Gastrocnemius medialis (tissue), 4 donors: ENCODE results near the gene DAAM1.

Experiments used
- POLR2A ChIP-seq, 2 donors: fragments of 450-650 bp; IDR thresholded peaks; one replicate each; pipeline ENCODE4 v1.6.1; 2017; ENCODE audit warnings: antibody characterized with exemption in 2 of 2, mild to moderate bottlenecking in 2 of 2, moderate library complexity in 2 of 2
- TF ChIP-seq, protein P1 (sequence below), 5 experiments: fragments of 450-650 bp in 3 of 5; fragments of 200-600 bp in 2 of 5; sonication (generic) in 2 of 5; IDR thresholded peaks in 4 of 5; conservative IDR thresholded peaks in 1 of 5; 1 replicate in 4 of 5; 2 replicates in 1 of 5; pipeline ENCODE4 v1.5.1; 2016 to 2019; ENCODE audit warnings: antibody characterized with exemption in 5 of 5, mild to moderate bottlenecking in 3 of 5, moderate library complexity in 3 of 5

- TF ChIP-seq, protein P1, sequence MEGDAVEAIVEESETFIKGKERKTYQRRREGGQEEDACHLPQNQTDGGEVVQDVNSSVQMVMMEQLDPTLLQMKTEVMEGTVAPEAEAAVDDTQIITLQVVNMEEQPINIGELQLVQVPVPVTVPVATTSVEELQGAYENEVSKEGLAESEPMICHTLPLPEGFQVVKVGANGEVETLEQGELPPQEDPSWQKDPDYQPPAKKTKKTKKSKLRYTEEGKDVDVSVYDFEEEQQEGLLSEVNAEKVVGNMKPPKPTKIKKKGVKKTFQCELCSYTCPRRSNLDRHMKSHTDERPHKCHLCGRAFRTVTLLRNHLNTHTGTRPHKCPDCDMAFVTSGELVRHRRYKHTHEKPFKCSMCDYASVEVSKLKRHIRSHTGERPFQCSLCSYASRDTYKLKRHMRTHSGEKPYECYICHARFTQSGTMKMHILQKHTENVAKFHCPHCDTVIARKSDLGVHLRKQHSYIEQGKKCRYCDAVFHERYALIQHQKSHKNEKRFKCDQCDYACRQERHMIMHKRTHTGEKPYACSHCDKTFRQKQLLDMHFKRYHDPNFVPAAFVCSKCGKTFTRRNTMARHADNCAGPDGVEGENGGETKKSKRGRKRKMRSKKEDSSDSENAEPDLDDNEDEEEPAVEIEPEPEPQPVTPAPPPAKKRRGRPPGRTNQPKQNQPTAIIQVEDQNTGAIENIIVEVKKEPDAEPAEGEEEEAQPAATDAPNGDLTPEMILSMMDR (IDR thresholded peaks at IDR 0.05 in 4 of 5, conservative IDR thresholded peaks at IDR 0.05 in 1 of 5) = no peak
- TF ChIP-seq POLR2A (IDR thresholded peaks at IDR 0.05) = no peak
Observed at GRCh38 chr14:59377991-59378601, 189.6 kb downstream of the DAAM1 start.
